A673 (cell line): ENCODE data around the gene LRP1B. TPM values are rescaled to one million over a fixed set of nuclear protein-coding genes. Genes with fewer than 3 reads are reported as not detected.
A peak's percentile ranks its signal among the peaks of the same experiment; 100 is the strongest.

Source experiments
- BruUV-seq: library from RNA; stranded (reverse); fragments of 400-500 nt; replicated peaks from 2 replicates; lab custom pipeline; 2021; lab: Mats Ljungman, UMichigan
- CTCF ChIA-PET: fragments of 300-600 bp; sonication (Branson Sonifier 250); formaldehyde crosslinking; loops from one replicate; lab custom pipeline; 2022; ENCODE audit warnings: antibody characterized with exemption; lab: Charles Lee
- POLR2A ChIA-PET: fragments of 300-600 bp; sonication (Branson Sonifier 250); formaldehyde crosslinking; loops from one replicate; lab custom pipeline; 2022; ENCODE audit warnings: antibody characterized with exemption; ENCODE audit not compliant: low non-redundant PET; lab: Charles Lee
- DNase-seq: peaks from one replicate; pipeline ENCODE4 v3.0.0-alpha.2; 2015; ENCODE audit warnings: low spot score
- H3K27ac ChIP-seq: fragments of 200-600 bp; sonication (generic); 2 replicates; pipeline ENCODE4 v1.5.1; 2016; ENCODE audit warnings: mixed run types, low read depth, mild to moderate bottlenecking, mixed read lengths, antibody characterized with exemption, low read length; ENCODE audit not compliant: poor library complexity, severe bottlenecking
- H3K27me3 ChIP-seq: fragments of 200-600 bp; sonication (generic); replicated peaks from 2 replicates; pipeline ENCODE4 v1.6.1; 2017; ENCODE audit warnings: mixed run types, low read depth, mild to moderate bottlenecking, mixed read lengths, antibody characterized with exemption, low read length; ENCODE audit not compliant: insufficient read depth, poor library complexity
- H3K36me3 ChIP-seq: fragments of 200-600 bp; sonication (generic); 2 replicates; pipeline ENCODE4 v1.6.1; 2016; ENCODE audit warnings: mixed run types, mild to moderate bottlenecking, mixed read lengths, antibody characterized with exemption, low read length; ENCODE audit not compliant: insufficient read depth, poor library complexity, severe bottlenecking
- H3K4me1 ChIP-seq: fragments of 200-600 bp; sonication (generic); 2 replicates; pipeline ENCODE4 v1.6.1; 2017; ENCODE audit warnings: mixed run types, mild to moderate bottlenecking, mixed read lengths, antibody characterized with exemption, low read length; ENCODE audit not compliant: insufficient read depth, poor library complexity, severe bottlenecking
- H3K4me3 ChIP-seq: fragments of 200-600 bp; sonication (generic); 2 replicates; pipeline ENCODE4 v1.5.1; 2016; ENCODE audit warnings: low read depth, mixed run types, mild to moderate bottlenecking, mixed read lengths, low read length; ENCODE audit not compliant: poor library complexity, severe bottlenecking
- H3K9me3 ChIP-seq: fragments of 200-600 bp; sonication (generic); 2 replicates; pipeline ENCODE4 v1.6.1; 2016; ENCODE audit warnings: mixed run types, low read depth, mild to moderate bottlenecking, mixed read lengths, antibody characterized with exemption, low read length; ENCODE audit not compliant: poor library complexity, severe bottlenecking
- CTCF ChIP-seq: fragments of 300-800, 200-600 bp; sonication (generic); conservative IDR thresholded peaks from 2 replicates; pipeline ENCODE4 v1.5.1; 2017; ENCODE audit warnings: low read depth, mild to moderate bottlenecking, antibody characterized with exemption, low read length, moderate library complexity, mixed read lengths
- EZH2 ChIP-seq: fragments of 200-600 bp; sonication (generic); IDR thresholded peaks from 2 replicates; pipeline ENCODE4 v1.6.1; 2017; ENCODE audit warnings: borderline replicate concordance, low read depth, mild to moderate bottlenecking, mixed read lengths, antibody characterized with exemption, low read length; ENCODE audit not compliant: poor library complexity, severe bottlenecking
- intact Hi-C: fragments of 100-400 bp; cut with micrococcal nuclease; formaldehyde crosslinking; loops from one replicate; pipeline ENCODE4 v1.10.0; 2022; ENCODE audit not compliant: unreplicated experiment
- total RNA-seq: library from RNA; stranded (reverse); gene quantifications from 2 replicates; pipeline ENCODE4 v1.2.3, GENCODE V29; 2021

Gene LRP1B
- total RNA-seq, 1 experiment from 2014 or later, result 9.9 TPM

GRCh38 chr2:140893685-140894084 lies 1237.1 kb downstream of the LRP1B start:
- DNase-seq, result peak; percentile 4
- no peak overlapping the region for H3K4me3 ChIP-seq
- no TSS peak for BruUV-seq
- POLR2A ChIA-PET, result no interaction called here
- no peaks in the 10 kb centered on the region for H3K27me3 ChIP-seq
- CTCF ChIA-PET, result no interaction called here
- H3K27ac ChIP-seq, result no peak overlapping the region
- no peaks in the 10 kb centered on the region for H3K36me3 ChIP-seq
- intact Hi-C loops, result no loop called here
- TF ChIP-seq CTCF (no peak), EZH2 (no peak)
- no peaks in the 10 kb centered on the region for H3K9me3 ChIP-seq
- H3K4me1 ChIP-seq, result peaks cover 14% of the 10 kb centered on the region

GRCh38 chr2:140892911-140893637 lies 1237.7 kb downstream of the LRP1B start:
- ChIA-PET POLR2A (no interaction called here), CTCF (no interaction called here)
- Histone ChIP-seq H3K4me3 (no peak overlapping the region), H3K9me3 (no peaks in the 10 kb centered on the region), H3K36me3 (no peaks in the 10 kb centered on the region), H3K4me1 (peaks cover 14% of the 10 kb centered on the region), H3K27ac (no peak overlapping the region), H3K27me3 (no peaks in the 10 kb centered on the region)
- peak; percentile 57 for DNase-seq
- TF ChIP-seq CTCF (no peak), EZH2 (no peak)
- intact Hi-C loops, result no loop called here
- BruUV-seq, result no TSS peak

- intact Hi-C loops, result no loop called here
- BruUV-seq, result no TSS peak
- peak; percentile 10 for DNase-seq
- POLR2A ChIA-PET, result no interaction called here
- H3K4me3 ChIP-seq, result no peak overlapping the region
- no peaks in the 10 kb centered on the region for H3K27me3 ChIP-seq
- no peak overlapping the region for H3K27ac ChIP-seq
- peaks cover 14% of the 10 kb centered on the region for H3K4me1 ChIP-seq
- H3K9me3 ChIP-seq, result no peaks in the 10 kb centered on the region
- no peaks in the 10 kb centered on the region for H3K36me3 ChIP-seq
- no peak for TF ChIP-seq CTCF
- TF ChIP-seq EZH2, result no peak
- CTCF ChIA-PET, result no interaction called here
Measured at GRCh38 chr2:140892436-140892835, 1238.4 kb downstream of the LRP1B start.
